Large intestine (tissue), 3 donors: ENCODE measurements around the gene IP6K1. TPM values are rescaled to one million over a fixed set of nuclear protein-coding genes. Genes with fewer than 3 reads are reported as not detected.

Experiments used
- DNase-seq, 2 donors: peaks; one replicate each; pipeline versions ENCODE4 v3.0.0 to v3.0.0-alpha.2; 2013
- H3K27ac ChIP-seq: one replicate; pipeline ENCODE4 v1.5.1; 2013; ENCODE audit warnings: low read length
- H3K27me3 ChIP-seq: 2 replicates; pipeline ENCODE4 v1.6.1; 2013; ENCODE audit warnings: low read length; ENCODE audit not compliant: control insufficient read depth, insufficient read depth
- H3K36me3 ChIP-seq: 2 replicates; pipeline ENCODE4 v1.6.1; 2013; ENCODE audit warnings: low read length; ENCODE audit not compliant: control insufficient read depth, insufficient read depth
- H3K4me1 ChIP-seq: one replicate; pipeline ENCODE4 v1.6.1; 2013; ENCODE audit warnings: low read length; ENCODE audit not compliant: control insufficient read depth, insufficient read depth
- H3K4me3 ChIP-seq: one replicate; pipeline ENCODE4 v1.5.1; 2013; ENCODE audit warnings: low read length
- H3K9me3 ChIP-seq: one replicate; pipeline ENCODE4 v1.6.1; 2013; ENCODE audit warnings: mild to moderate bottlenecking, low read depth, low read length, moderate library complexity; ENCODE audit not compliant: control insufficient read depth
- WGBS: methylation state at CpG from one replicate; pipeline ENCODE4 v1.1.5; 2013; ENCODE audit warnings: low lambda C conversion rate; ENCODE audit not compliant: insufficient coverage; 5-methylcytosine and 5-hydroxymethylcytosine counted together
- polyA plus RNA-seq: library from polyadenylated mRNA; unstranded; fragments of 120-200 nt; gene quantifications from one replicate; pipeline ENCODE4 v1.2.1, GENCODE V29; 2013

The IP6K1 gene
- polyA plus RNA-seq, 1 donor, result 27.1 TPM

- peaks cover 20% of the 10 kb centered on the region for H3K4me1 ChIP-seq
- no peaks in the 10 kb centered on the region for H3K27me3 ChIP-seq
- H3K27ac ChIP-seq, result peak overlapping the region; percentile 85
- peak overlapping the region; percentile 79 for H3K4me3 ChIP-seq
- no CpG with 5 or more reads among the region's 34 CpGs for WGBS
- peak in 1 of 2 donors; percentile 29 for DNase-seq
- peaks cover 42% of the 10 kb centered on the region for H3K36me3 ChIP-seq
- peaks cover 5% of the 10 kb centered on the region for H3K9me3 ChIP-seq
Observed at GRCh38 chr3:49674497-49674983, 111.8 kb downstream of the IP6K1 start.

Other genes starting within 250 kb of the IP6K1 start
- 1.3 TPM for gene BSN, start 232.1 kb downstream of the IP6K1 start, polyA plus RNA-seq
- 84.3 TPM for gene APEH, start 112.2 kb downstream of the IP6K1 start, polyA plus RNA-seq
- 464 TPM for gene MST1, start 97.1 kb downstream of the IP6K1 start, polyA plus RNA-seq
- 35.6 TPM for gene RNF123, start 97.0 kb downstream of the IP6K1 start, polyA plus RNA-seq
- 1.3 TPM for gene AMIGO3, start 66.9 kb downstream of the IP6K1 start, polyA plus RNA-seq
- gene GMPPB, start 62.6 kb downstream of the IP6K1 start, polyA plus RNA-seq, result 17.8 TPM
- gene CDHR4, start 13.3 kb upstream of the IP6K1 start, polyA plus RNA-seq, result 0.10 TPM
- 4.6 TPM for gene INKA1, start 16.7 kb upstream of the IP6K1 start, polyA plus RNA-seq
- gene UBA7, start 27.4 kb upstream of the IP6K1 start, polyA plus RNA-seq, result 60.4 TPM
- 7.4 TPM for gene TRAIP, start 70.0 kb upstream of the IP6K1 start, polyA plus RNA-seq
- gene CAMKV, start 83.4 kb upstream of the IP6K1 start, polyA plus RNA-seq, result 21.2 TPM
- gene MST1R, start 117.3 kb upstream of the IP6K1 start, polyA plus RNA-seq, result 49.8 TPM
- 19.5 TPM for gene MON1A, start 143.3 kb upstream of the IP6K1 start, polyA plus RNA-seq
- 153 TPM for gene RBM6, start 153.6 kb upstream of the IP6K1 start, polyA plus RNA-seq